HG03432 (cell line): ENCODE results near the gene CEMP1.

ENCODE experiments used
- ATAC-seq: cut with Tn5 transposase; IDR thresholded peaks from one replicate; pipeline ENCODE4 v1.9.1; 2021; ENCODE audit warnings: mild to moderate bottlenecking, moderate library complexity; ENCODE audit not compliant: unreplicated experiment

CEMP1 gene

GRCh38 chr16:2520784-2521531 lies 10.2 kb downstream of the CEMP1 start:
- ATAC-seq, result peak; percentile 19

DNA sequence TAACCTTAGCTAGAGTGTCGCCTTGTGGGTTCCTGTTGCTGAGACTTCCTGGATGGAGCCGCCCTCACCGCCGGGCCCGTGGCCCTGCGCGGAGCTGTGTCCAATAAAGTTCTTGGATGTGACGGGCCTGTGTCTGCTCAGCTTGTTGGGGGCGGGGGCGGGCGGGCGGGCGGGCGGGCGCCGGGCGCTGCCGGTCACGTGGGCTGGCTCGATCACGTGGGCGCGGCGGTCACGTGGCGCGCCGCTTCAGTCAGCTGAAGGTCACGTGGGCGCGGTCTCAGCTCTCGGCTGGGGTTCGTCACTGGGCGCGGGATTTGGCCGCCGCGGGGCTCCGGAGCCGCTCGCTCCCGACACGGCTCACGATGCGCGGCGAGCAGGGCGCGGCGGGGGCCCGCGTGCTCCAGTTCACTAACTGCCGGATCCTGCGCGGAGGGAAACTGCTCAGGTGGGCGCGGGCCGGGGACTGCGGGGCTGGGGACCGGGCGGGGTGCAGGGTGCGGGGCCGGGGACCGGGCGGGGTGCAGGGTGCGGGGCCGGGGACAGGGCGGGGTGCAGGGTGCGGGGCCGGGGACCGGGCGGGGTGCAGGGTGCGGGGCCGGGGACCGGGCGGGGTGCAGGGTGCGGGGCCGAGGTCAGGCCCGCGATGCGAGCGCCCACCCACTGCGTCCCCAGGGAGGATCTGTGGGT lies 11.0 kb downstream of the CEMP1 start, which contains the start of gene AMDHD2:
TSS of gene AMDHD2 (plus strand) at position 275 of the 687 bp plus-strand sequence. CDS start at position 363, 88 bp downstream.
- ATAC-seq, result peak; percentile 48

- ATAC-seq, result no peak
Observed at GRCh38 chr16:2519711-2520080, 11.5 kb downstream of the CEMP1 start.

- ATAC-seq, result no peak
Observed at GRCh38 chr16:2518823-2519710, 12.1 kb downstream of the CEMP1 start.

GRCh38 chr16:2517954-2518605 lies 13.1 kb downstream of the CEMP1 start:
- no peak for ATAC-seq

- ATAC-seq, result no peak
Observed at GRCh38 chr16:2516391-2517240, 14.6 kb downstream of the CEMP1 start.

DNA sequence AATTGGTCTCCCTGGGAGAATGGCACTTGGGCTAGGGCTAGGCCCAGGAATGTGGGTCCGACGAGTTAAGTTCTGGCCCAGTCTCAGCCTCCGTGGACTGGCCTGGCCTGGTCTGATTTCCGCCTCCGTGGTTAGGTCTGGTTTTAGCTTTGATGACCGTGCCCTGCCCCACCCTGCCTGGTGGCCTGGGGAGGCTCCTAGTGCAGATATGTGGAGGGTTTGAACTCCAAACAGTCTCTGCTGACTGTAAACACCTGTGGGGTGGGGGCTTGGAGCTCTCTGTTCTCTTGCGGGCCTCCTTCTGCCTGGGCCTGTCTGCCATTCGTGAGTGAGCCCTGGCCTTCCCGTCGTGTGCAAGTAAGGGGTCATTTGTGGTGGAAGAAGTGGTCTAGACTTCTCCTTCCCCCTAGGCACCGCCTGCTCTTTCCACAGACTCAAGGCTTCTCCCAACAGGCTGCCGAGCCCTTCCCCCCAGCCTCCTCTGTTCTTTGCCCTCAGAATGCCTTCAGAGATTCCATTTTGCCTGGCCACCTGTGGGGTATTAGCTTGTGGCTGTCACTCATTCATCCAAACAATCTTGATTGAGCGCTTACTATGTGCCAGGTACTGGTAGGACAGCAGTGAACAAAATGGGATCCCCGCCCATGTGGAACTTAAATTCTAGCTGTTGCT lies 15.9 kb downstream of the CEMP1 start:
- no peak for ATAC-seq

GRCh38 chr16:2514333-2515179 lies 16.7 kb downstream of the CEMP1 start:
- ATAC-seq, result no peak

- ATAC-seq, result peak; percentile 69
Observed at GRCh38 chr16:2513405-2514332, 17.5 kb downstream of the CEMP1 start, which contains the start of gene ATP6V0C. Gene ATP6V0C, plus strand, starts transcription at chr16:2513952. Its CDS starts 152 bp downstream, at chr16:2514104.

GRCh38 chr16:2512735-2513404 lies 18.3 kb downstream of the CEMP1 start:
- no peak for ATAC-seq

DNA sequence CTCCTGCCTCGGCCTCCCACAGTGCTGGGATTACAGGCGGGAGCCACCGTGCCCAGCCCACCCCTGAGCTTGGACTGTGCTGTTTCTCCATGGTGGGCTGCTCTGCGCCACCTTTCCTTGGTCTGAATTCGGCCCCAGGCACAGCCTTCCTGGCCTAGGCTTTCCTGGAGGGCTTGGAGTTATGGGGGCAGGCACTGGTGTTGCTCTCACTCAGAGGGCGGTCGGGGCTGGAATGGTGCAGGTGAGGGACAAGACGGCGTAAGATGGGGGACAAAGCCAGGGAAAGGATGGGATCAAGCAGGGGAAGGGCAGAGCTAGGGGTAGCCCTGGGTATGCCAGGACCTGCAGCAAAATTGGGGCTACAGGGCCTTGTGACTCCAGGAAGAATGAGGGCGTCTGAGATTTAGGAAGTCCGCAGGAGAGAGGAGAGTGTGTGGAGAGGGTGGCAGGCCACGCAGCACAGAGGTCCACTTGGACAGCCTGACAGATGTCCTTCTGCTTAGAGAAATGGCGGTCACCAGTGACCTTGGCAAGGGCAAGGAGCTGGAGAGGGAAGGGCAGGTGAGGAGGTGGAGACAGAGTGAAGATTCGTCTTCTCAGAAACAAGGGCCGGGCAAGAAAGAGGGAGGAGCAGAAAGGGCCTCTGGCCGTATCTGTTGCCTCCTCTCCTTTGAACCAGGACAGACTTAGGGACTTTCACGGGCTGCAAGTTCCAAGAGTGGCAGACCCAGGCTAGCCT lies 19.0 kb downstream of the CEMP1 start:
- ATAC-seq, result no peak

GRCh38 chr16:2511128-2511800 lies 19.9 kb downstream of the CEMP1 start:
- ATAC-seq, result no peak

DNA sequence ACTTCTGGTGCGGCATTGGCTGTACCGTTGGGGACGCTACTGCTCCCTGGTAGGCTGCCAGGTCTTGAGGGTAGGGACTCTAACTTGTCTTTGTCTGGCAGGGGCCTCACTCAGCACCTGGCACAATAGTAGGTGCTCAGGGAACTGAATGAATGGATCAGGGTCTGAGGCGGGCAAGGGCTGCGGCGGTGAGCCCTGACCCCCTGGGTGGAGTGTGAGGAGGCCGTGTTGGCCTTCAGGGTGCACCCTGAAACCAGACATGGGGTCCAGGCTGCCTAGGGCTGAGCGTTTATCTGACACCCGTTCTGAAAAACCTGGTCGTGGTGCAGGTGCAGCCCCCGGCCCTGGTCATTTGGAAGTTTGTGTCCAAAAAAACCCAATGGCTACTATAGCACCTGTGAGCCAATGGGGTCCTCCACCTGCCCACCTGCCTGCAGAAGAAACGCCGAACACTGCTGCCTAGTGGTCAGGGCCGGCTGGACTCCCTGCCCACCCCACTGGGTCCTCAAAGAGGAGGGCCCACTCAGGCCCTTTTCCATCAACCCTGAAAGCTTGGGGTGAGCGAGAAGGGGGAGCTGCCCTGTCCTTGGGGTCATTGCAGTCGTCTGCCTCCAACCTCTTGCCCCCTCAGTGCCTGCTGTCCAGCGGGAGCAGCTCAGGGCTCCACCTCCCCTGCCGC lies 22.3 kb downstream of the CEMP1 start:
- no peak for ATAC-seq

DNA sequence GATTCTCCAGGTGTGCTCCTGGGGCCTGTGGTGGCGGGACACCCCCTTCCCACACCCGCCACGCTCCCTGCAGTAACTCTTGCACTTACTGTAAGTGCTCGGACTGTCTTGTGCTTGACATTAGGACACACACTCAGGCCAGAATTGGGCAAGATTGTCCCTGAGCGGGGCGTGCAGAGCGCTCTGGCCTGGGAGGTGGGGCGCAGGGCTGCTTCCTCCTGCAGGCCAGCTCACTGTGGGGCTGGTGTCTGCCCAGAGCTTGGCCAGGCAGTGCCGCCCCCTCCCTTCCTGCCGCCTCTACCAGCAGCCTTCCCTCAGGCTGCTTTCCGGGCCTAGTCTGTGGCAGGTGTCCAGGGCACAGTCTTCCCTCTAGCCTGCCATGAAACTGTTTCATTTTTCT lies 23.5 kb downstream of the CEMP1 start:
- ATAC-seq, result no peak
